Measurements from ENCODE around the gene PCNX3. TPM values are rescaled to one million over a fixed set of nuclear protein-coding genes. Genes with fewer than 3 reads are reported as not detected.

Gene PCNX3
- total and polyA plus RNA-seq, 2 donors (not counting 3 experiments of a cell fraction or from before 2014, with no cell fraction given) = 42.6 to 53.9 TPM

GRCh38 chr11:65662247-65662798, 46.7 kb downstream of the PCNX3 start:
- intact Hi-C loops (cut with micrococcal nuclease) (no loop called here), dilution Hi-C loops (cut with MboI; ENCODE audit: extremely low pct_ligation_motif_present, low sequenced_read_pairs) (no loop called here)
- peak; percentile 60 for DNase-seq (ENCODE audit: low read depth, low spot score)
- no peaks in the 10 kb centered on the region for H3K27me3 ChIP-seq (ENCODE audit: control insufficient read depth in 2 of 2, insufficient read depth in 2 of 2, low read length in 2 of 2)
- no peaks in the 10 kb centered on the region for H3K9me3 ChIP-seq (replicated peaks; ENCODE audit: control insufficient read depth, insufficient read depth, low read length)
- ChIA-PET CTCF (interaction anchor here (1.1 to 1.9 kb wide), 6 partner anchors 9 to 197 kb away, joined by 3 to 14 read pairs (median 6); partner anchors contain the start of genes KAT5, RNASEH2C and SIPA1), POLR2A (interaction anchor here (0.9 to 2.6 kb wide), 4 partner anchors 9 to 341 kb away, joined by 4 to 19 read pairs (median 4); partner anchors contain the start of gene SIPA1)
- H3K9ac ChIP-seq (replicated peaks; ENCODE audit: extremely low read depth, insufficient read depth, low read length) = peak overlapping the region; percentile 90
- H2AFZ ChIP-seq (ENCODE audit: low read depth, low read length) = no peak overlapping the region
- H3K9me1 ChIP-seq (replicated peaks; ENCODE audit: control insufficient read depth, extremely low read depth, insufficient read depth, low read length) = no peaks in the 10 kb centered on the region
- peak overlapping the region; percentile 34 to 94 (median 77) for H3K4me3 ChIP-seq (replicated peaks in 1 of 3; ENCODE audit: insufficient read depth in 1 of 3, low read depth in 1 of 3, low read length in 3 of 3)
- peak; percentile 86 for FAIRE-seq
- H3K4me1 ChIP-seq (ENCODE audit: control insufficient read depth, extremely low read depth, insufficient read depth, low read length) = peaks cover 18% of the 10 kb centered on the region
- no peaks in the 10 kb centered on the region for H4K20me1 ChIP-seq (replicated peaks; ENCODE audit: control insufficient read depth, extremely low read depth, insufficient read depth, low read length)
- peaks cover 17 to 38% of the 10 kb centered on the region in 2 experiments for H3K36me3 ChIP-seq (ENCODE audit: control insufficient read depth in 2 of 2, extremely low read depth in 1 of 2, insufficient read depth in 2 of 2, low read length in 2 of 2)
- peaks cover 37% of the 10 kb centered on the region for H3K79me2 ChIP-seq (ENCODE audit: control insufficient read depth, insufficient read depth, low read length)
- peak overlapping the region; percentile 75 for H3K4me2 ChIP-seq (ENCODE audit: insufficient read depth, low read length)
- TF ChIP-seq FOS (IDR thresholded peaks at IDR 0.05; ENCODE audit: borderline replicate concordance, insufficient read depth, low read length) (peak; percentile 39), MYC (IDR thresholded peaks at IDR 0.05; ENCODE audit: low read depth, low read length) (no peak)
- TSS peak; percentile 61 for BruUV-seq (replicated peaks)
- peak overlapping the region; percentile 91 for H3K27ac ChIP-seq (ENCODE audit: insufficient read depth, low read depth, low read length)

GRCh38 chr11:65662799-65663638, 47.4 kb downstream of the PCNX3 start, which contains the start of gene RELA:
Gene RELA (minus strand): TSS chr11:65662916. CDS start chr11:65662832, 84 bp downstream.
- Histone ChIP-seq H3K9me1 (replicated peaks; ENCODE audit: control insufficient read depth, extremely low read depth, insufficient read depth, low read length) (no peaks in the 10 kb centered on the region), H3K36me3 (ENCODE audit: control insufficient read depth in 2 of 2, extremely low read depth in 1 of 2, insufficient read depth in 2 of 2, low read length in 2 of 2) (peaks cover 12 to 32% of the 10 kb centered on the region in 2 experiments), H3K4me1 (ENCODE audit: control insufficient read depth, extremely low read depth, insufficient read depth, low read length) (peaks cover 18% of the 10 kb centered on the region), H3K9ac (replicated peaks; ENCODE audit: extremely low read depth, insufficient read depth, low read length) (peak within 1 kb of the TSS; percentile 90), H3K27me3 (ENCODE audit: control insufficient read depth in 2 of 2, insufficient read depth in 2 of 2, low read length in 2 of 2) (no peaks in the 10 kb centered on the region), H4K20me1 (replicated peaks; ENCODE audit: control insufficient read depth, extremely low read depth, insufficient read depth, low read length) (no peaks in the 10 kb centered on the region), H3K27ac (ENCODE audit: insufficient read depth, low read depth, low read length) (peak within 1 kb of the TSS; percentile 91), H3K4me2 (ENCODE audit: insufficient read depth, low read length) (peak within 1 kb of the TSS; percentile 75), H2AFZ (ENCODE audit: low read depth, low read length) (peak within 1 kb of the TSS; percentile 62), H3K79me2 (ENCODE audit: control insufficient read depth, insufficient read depth, low read length) (peaks cover 36% of the 10 kb centered on the region), H3K4me3 (replicated peaks in 1 of 3; ENCODE audit: insufficient read depth in 1 of 3, low read depth in 1 of 3, low read length in 3 of 3) (peak within 1 kb of the TSS; percentile 34 to 94 (median 77)), H3K9me3 (replicated peaks; ENCODE audit: control insufficient read depth, insufficient read depth, low read length) (no peaks in the 10 kb centered on the region)
- FAIRE-seq = peak; percentile 87
- ChIA-PET CTCF (interaction anchor here (0.7 to 1.9 kb wide), 9 partner anchors 10 to 326 kb away, joined by 3 to 14 read pairs (median 4); partner anchors contain the start of genes FAM89B, KAT5, RNASEH2C and SIPA1), POLR2A (interaction anchor here (0.6 to 2.6 kb wide), 7 partner anchors 10 to 340 kb away, joined by 3 to 19 read pairs (median 4); partner anchors contain the start of genes RNASEH2C and SIPA1)
- BruUV-seq (replicated peaks) = TSS peak; percentile 84
- DNase-seq (ENCODE audit: low read depth, low spot score) = peak; percentile 92
- intact Hi-C loops (cut with micrococcal nuclease) = loop anchor here (1.0 kb wide), 3 partner anchors 10 to 49 kb away; partner anchors contain the start of genes KAT5 and SIPA1
- dilution Hi-C loops (cut with MboI; ENCODE audit: extremely low pct_ligation_motif_present, low sequenced_read_pairs) = no loop called here
- TF ChIP-seq POLR2A (IDR thresholded peaks at IDR 0.05; ENCODE audit: low read depth, low read length) (peak; percentile 87), JUN (IDR thresholded peaks at IDR 0.05; ENCODE audit: borderline replicate concordance, insufficient read depth, insufficient read length, low read depth) (no peak), EZH2 (IDR thresholded peaks at IDR 0.05; ENCODE audit: borderline replicate concordance, low read depth, low read length, severe bottlenecking) (no peak), MYC (IDR thresholded peaks at IDR 0.05; ENCODE audit: low read depth, low read length) (no peak), FOS (IDR thresholded peaks at IDR 0.05; ENCODE audit: borderline replicate concordance, insufficient read depth, low read length) (peak; percentile 58), POLR2AphosphoS5 (IDR thresholded peaks at IDR 0.05; ENCODE audit: insufficient read depth, low read depth, low read length) (peak; percentile 89), MAX (IDR thresholded peaks at IDR 0.05; ENCODE audit: insufficient read depth, insufficient read length) (peak; percentile 1), CTCF (IDR thresholded peaks at IDR 0.05; ENCODE audit: extremely low read depth in 1 of 2, insufficient read depth in 1 of 2, low read depth in 1 of 2, low read length in 2 of 2) (no peak), GATA2 (IDR thresholded peaks at IDR 0.05; ENCODE audit: insufficient read depth, insufficient read length, low read depth, low read length) (no peak)
